OCI-LY3 (cell line): Measurements from ENCODE around the gene WDR59.

Experiments used
- H2AFZ ChIP-seq: fragments of 200-600, 300-600 bp; shearing (Covaris generic); 2 replicates; pipeline ENCODE4 v1.6.0; 2014; ENCODE audit warnings: antibody characterized with exemption, low read depth, low read length
- H3K27ac ChIP-seq: fragments of 200-600, 300-600 bp; sonication (generic); 2 replicates; pipeline ENCODE4 v1.5.1; 2014; ENCODE audit warnings: mild to moderate bottlenecking, low read length, moderate library complexity, mixed read lengths
- H3K27me3 ChIP-seq: fragments of 200-600, 300-600 bp; sonication (generic); 2 replicates; pipeline ENCODE4 v1.6.1; 2014; ENCODE audit warnings: low read depth, low read length, mixed read lengths
- H3K36me3 ChIP-seq: fragments of 200-600, 300-600 bp; sonication (generic); replicated peaks from 2 replicates; pipeline ENCODE3; 2014; ENCODE audit warnings: low read depth, low read length, mixed read lengths
- H3K4me1 ChIP-seq: fragments of 300-600, 200-600 bp; sonication (generic); 2 replicates; pipeline ENCODE4 v1.6.1; 2014; ENCODE audit warnings: low read length, mixed read lengths
- H3K4me2 ChIP-seq: fragments of 200-600, 300-600 bp; sonication (generic); 2 replicates; pipeline ENCODE4 v1.6.1; 2014; ENCODE audit warnings: low read length, mixed read lengths
- H3K4me3 ChIP-seq: fragments of 300-600, 200-600 bp; sonication (generic); 2 replicates; pipeline ENCODE4 v1.5.1; 2014; ENCODE audit warnings: antibody characterized with exemption, mild to moderate bottlenecking, low read length, moderate library complexity
- H3K79me2 ChIP-seq: fragments of 300-600, 200-600 bp; shearing (Covaris generic); 2 replicates; pipeline ENCODE4 v1.6.1; 2014; ENCODE audit warnings: mild to moderate bottlenecking, low read length, mixed read lengths
- H3K9ac ChIP-seq: fragments of 300-600, 200-600 bp; shearing (Covaris generic); 2 replicates; pipeline ENCODE4 v1.6.0; 2014; ENCODE audit warnings: mild to moderate bottlenecking, low read length, moderate library complexity
- H3K9me3 ChIP-seq: fragments of 200-600, 300-600 bp; shearing (Covaris generic); 2 replicates; pipeline ENCODE4 v1.6.1; 2014; ENCODE audit warnings: low read length, mixed read lengths; ENCODE audit not compliant: insufficient read depth
- H4K20me1 ChIP-seq: fragments of 200-600, 300-600 bp; sonication (generic); 2 replicates; pipeline ENCODE4 v1.6.1; 2016; ENCODE audit warnings: low read length, mixed read lengths; ENCODE audit not compliant: insufficient read depth
- CTCF ChIP-seq: fragments of 200-600, 300-600 bp; sonication (generic); IDR thresholded peaks from 2 replicates; pipeline ENCODE4 v1.5.1; 2014; ENCODE audit warnings: antibody characterized with exemption, low read length, low read depth
- EZH2phosphoT487 ChIP-seq: fragments of 200-600 bp; shearing (Covaris generic); IDR thresholded peaks from 2 replicates; pipeline ENCODE4 v1.6.1; 2018; ENCODE audit warnings: antibody characterized with exemption, mixed run types, low read depth

Gene WDR59

GRCh38 chr16:74903901-74904678 lies 80.8 kb downstream of the WDR59 start:
- Histone ChIP-seq H3K4me1 (no peaks in the 10 kb centered on the region), H3K36me3 (peaks cover 35% of the 10 kb centered on the region), H3K4me2 (no peak overlapping the region), H3K9ac (no peak overlapping the region), H3K27me3 (no peaks in the 10 kb centered on the region), H3K9me3 (no peaks in the 10 kb centered on the region), H3K27ac (no peak overlapping the region), H4K20me1 (no peaks in the 10 kb centered on the region), H3K4me3 (no peak overlapping the region), H2AFZ (no peak overlapping the region), H3K79me2 (no peaks in the 10 kb centered on the region)
- TF ChIP-seq EZH2phosphoT487 (no peak), CTCF (no peak)

GRCh38 chr16:74903120-74903519 lies 81.8 kb downstream of the WDR59 start:
- H3K9ac ChIP-seq, result no peak overlapping the region
- no peak overlapping the region for H3K27ac ChIP-seq
- H3K4me1 ChIP-seq, result no peaks in the 10 kb centered on the region
- TF ChIP-seq EZH2phosphoT487 (no peak), CTCF (no peak)
- no peak overlapping the region for H2AFZ ChIP-seq
- H3K4me3 ChIP-seq, result no peak overlapping the region
- no peaks in the 10 kb centered on the region for H4K20me1 ChIP-seq
- H3K4me2 ChIP-seq, result no peak overlapping the region
- no peaks in the 10 kb centered on the region for H3K27me3 ChIP-seq
- H3K36me3 ChIP-seq, result peaks cover 40% of the 10 kb centered on the region
- H3K9me3 ChIP-seq, result no peaks in the 10 kb centered on the region
- no peaks in the 10 kb centered on the region for H3K79me2 ChIP-seq

- H3K9me3 ChIP-seq, result no peaks in the 10 kb centered on the region
- H3K4me2 ChIP-seq, result no peak overlapping the region
- no peak overlapping the region for H2AFZ ChIP-seq
- no peaks in the 10 kb centered on the region for H3K4me1 ChIP-seq
- no peak overlapping the region for H3K4me3 ChIP-seq
- TF ChIP-seq EZH2phosphoT487 (no peak), CTCF (no peak)
- no peaks in the 10 kb centered on the region for H4K20me1 ChIP-seq
- no peaks in the 10 kb centered on the region for H3K79me2 ChIP-seq
- no peak overlapping the region for H3K27ac ChIP-seq
- H3K27me3 ChIP-seq, result no peaks in the 10 kb centered on the region
- H3K9ac ChIP-seq, result no peak overlapping the region
- H3K36me3 ChIP-seq, result peaks cover 32% of the 10 kb centered on the region
These were observed 82.8 kb downstream of the WDR59 start for GRCh38 chr16:74902161-74902560.

- Histone ChIP-seq H3K4me2 (no peak overlapping the region), H3K9ac (no peak overlapping the region), H3K4me3 (no peak overlapping the region), H3K36me3 (peaks cover 27% of the 10 kb centered on the region), H3K27ac (no peak overlapping the region), H3K79me2 (no peaks in the 10 kb centered on the region), H2AFZ (no peak overlapping the region), H3K27me3 (no peaks in the 10 kb centered on the region), H3K4me1 (no peaks in the 10 kb centered on the region), H4K20me1 (no peaks in the 10 kb centered on the region), H3K9me3 (no peaks in the 10 kb centered on the region)
- no peak for TF ChIP-seq CTCF
- TF ChIP-seq EZH2phosphoT487, result no peak
These were observed 83.3 kb downstream of the WDR59 start for GRCh38 chr16:74901606-74902005.
